IMR-90 (cell line): ENCODE measurements around the gene DND1. TPM values are rescaled to one million over a fixed set of nuclear protein-coding genes. Genes with fewer than 3 reads are reported as not detected.

Source experiments
- ATAC-seq: fragments of 200-7000 bp; cut with Tn5 transposase; 2 replicates; pipeline ENCODE4 v1.9.1; 2020; ENCODE audit warnings: low read depth, mild to moderate bottlenecking, moderate library complexity
- BruUV-seq: library from RNA; stranded (reverse); fragments of 400-500 nt; replicated peaks from 2 replicates; lab custom pipeline; 2021; lab: Mats Ljungman, UMichigan
- CTCF ChIA-PET: fragments of 300-600 bp; formaldehyde crosslinking; extraction: SDS; loops from one replicate; lab custom pipeline; 2021; ENCODE audit warnings: antibody characterized with exemption; lab: Yijun Ruan, JAX
- POLR2A ChIA-PET: fragments of 300-600 bp; sonication (Branson Sonifier 250); formaldehyde crosslinking; loops from one replicate; lab custom pipeline; 2022; ENCODE audit warnings: antibody characterized with exemption; ENCODE audit not compliant: unreplicated experiment; lab: Charles Lee
- DNase-seq: peaks from one replicate; pipeline ENCODE4 v3.0.0; 2013
- H2AFZ ChIP-seq: replicated peaks from 2 replicates; pipeline ENCODE3; 2013; ENCODE audit warnings: low read length, mild to moderate bottlenecking; ENCODE audit not compliant: poor library complexity
- H2AK5ac ChIP-seq: 2 replicates; pipeline ENCODE4 v1.6.1; 2013; ENCODE audit warnings: low read depth, low read length, inconsistent platforms
- H2AK9ac ChIP-seq: replicated peaks from 2 replicates; pipeline ENCODE3; 2013; ENCODE audit warnings: mild to moderate bottlenecking, low read depth, low read length, moderate library complexity; ENCODE audit not compliant: poor library complexity
- H2BK120ac ChIP-seq: 2 replicates; pipeline ENCODE4 v1.6.1; 2013; ENCODE audit warnings: low read depth, low read length, inconsistent platforms
- H2BK15ac ChIP-seq: 3 replicates; pipeline ENCODE4 v1.6.1; 2013; ENCODE audit warnings: low read depth, low read length, inconsistent platforms
- H2BK20ac ChIP-seq: 2 replicates; pipeline ENCODE4 v1.6.1; 2013; ENCODE audit warnings: low read depth, mild to moderate bottlenecking, inconsistent platforms, low read length, moderate library complexity
- H2BK5ac ChIP-seq: 2 replicates; pipeline ENCODE4 v1.6.1; 2013; ENCODE audit warnings: mild to moderate bottlenecking, low read depth, low read length, inconsistent platforms; ENCODE audit not compliant: poor library complexity, severe bottlenecking
- H3K14ac ChIP-seq: replicated peaks from 2 replicates; pipeline ENCODE4 v1.6.1; 2013; ENCODE audit warnings: low read depth, low read length, inconsistent platforms
- H3K18ac ChIP-seq: 2 replicates; pipeline ENCODE4 v1.6.1; 2013; ENCODE audit warnings: low read depth, low read length, control low read depth
- H3K23ac ChIP-seq: 2 replicates; pipeline ENCODE4 v1.6.1; 2013; ENCODE audit warnings: low read depth, low read length, inconsistent platforms
- H3K27ac ChIP-seq: 2 replicates; pipeline ENCODE4 v1.5.1; 2013; ENCODE audit warnings: mild to moderate bottlenecking, control low read depth, low read length; ENCODE audit not compliant: insufficient read depth
- H3K27me3 ChIP-seq: 2 replicates; pipeline ENCODE4 v1.6.1; 2013; ENCODE audit warnings: low read length; ENCODE audit not compliant: control insufficient read depth, insufficient read depth
- H3K36me3 ChIP-seq: 2 replicates; pipeline ENCODE4 v1.6.1; 2013; ENCODE audit warnings: low read length, mixed read lengths; ENCODE audit not compliant: control insufficient read depth, insufficient read depth
- H3K4ac ChIP-seq: 2 replicates; pipeline ENCODE4 v1.6.1; 2013; ENCODE audit warnings: low read depth, low read length, inconsistent platforms
- H3K4me1 ChIP-seq: 2 replicates; pipeline ENCODE4 v1.6.1; 2013; ENCODE audit warnings: low read length, mixed read lengths; ENCODE audit not compliant: control insufficient read depth, insufficient read depth
- H3K4me2 ChIP-seq: 2 replicates; pipeline ENCODE4 v1.6.1; 2013; ENCODE audit warnings: low read depth, mild to moderate bottlenecking, control low read depth, low read length, moderate library complexity
- H3K4me3 ChIP-seq: 2 replicates; pipeline ENCODE4 v1.5.1; 2013; ENCODE audit warnings: low read depth, mild to moderate bottlenecking, control low read depth, low read length, moderate library complexity; ENCODE audit not compliant: insufficient read depth
- H3K56ac ChIP-seq: 2 replicates; pipeline ENCODE4 v1.6.1; 2013; ENCODE audit warnings: low read length, inconsistent platforms; ENCODE audit not compliant: insufficient read depth; ENCODE audit errors: extremely low read depth
- H3K79me1 ChIP-seq, 2 experiments: 2 replicates each; pipeline ENCODE4 v1.6.1; 2013; ENCODE audit warnings: low read length in 2 of 2, inconsistent platforms in 1 of 2, low read depth in 1 of 2
- H3K9ac ChIP-seq: 2 replicates; pipeline ENCODE4 v1.6.1; 2013; ENCODE audit warnings: low read depth, low read length, control low read depth
- H3K9me1 ChIP-seq: 2 replicates; pipeline ENCODE4 v1.6.1; 2013; ENCODE audit warnings: low read length, inconsistent platforms; ENCODE audit not compliant: insufficient read depth
- H3K9me3 ChIP-seq: 2 replicates; pipeline ENCODE4 v1.6.1; 2013; ENCODE audit warnings: low read length; ENCODE audit not compliant: control insufficient read depth, insufficient read depth
- H4K20me1 ChIP-seq: 2 replicates; pipeline ENCODE4 v1.6.1; 2013; ENCODE audit warnings: low read length, inconsistent platforms; ENCODE audit not compliant: insufficient read depth
- H4K5ac ChIP-seq: 2 replicates; pipeline ENCODE4 v1.6.1; 2013; ENCODE audit warnings: mild to moderate bottlenecking, low read depth, low read length, control low read depth
- H4K8ac ChIP-seq, 2 experiments: 2 replicates each; pipeline ENCODE4 v1.6.1; 2013; ENCODE audit warnings: low read depth in 2 of 2, low read length in 2 of 2, control low read depth in 1 of 2, inconsistent platforms in 1 of 2
- H4K91ac ChIP-seq: 2 replicates; pipeline ENCODE4 v1.6.1; 2013; ENCODE audit warnings: low read depth, low read length, inconsistent platforms; ENCODE audit not compliant: insufficient read depth
- BHLHE40 ChIP-seq: fragments of 150-350 bp; IDR thresholded peaks from 2 replicates; pipeline ENCODE4 v1.6.1; 2016; ENCODE audit warnings: mild to moderate bottlenecking, low read depth, low read length
- CEBPB ChIP-seq: IDR thresholded peaks from 2 replicates; pipeline ENCODE4 v1.6.1; 2012; ENCODE audit warnings: low read depth, low read length, improper control_type of control experiment
- CHD1 ChIP-seq: IDR thresholded peaks from 2 replicates; pipeline ENCODE4 v1.6.1; 2012; ENCODE audit warnings: low read depth, low read length, improper control_type of control experiment
- MAFK ChIP-seq: IDR thresholded peaks from 2 replicates; pipeline ENCODE4 v1.6.1; 2012; ENCODE audit warnings: low read depth, low read length, improper control_type of control experiment
- MAZ ChIP-seq: IDR thresholded peaks from 2 replicates; pipeline ENCODE4 v1.6.1; 2012; ENCODE audit warnings: low read depth, mild to moderate bottlenecking, low read length, improper control_type of control experiment, moderate library complexity, borderline replicate concordance
- POLR2A ChIP-seq: IDR thresholded peaks from 2 replicates; pipeline ENCODE4 v1.6.1; 2012; ENCODE audit warnings: mild to moderate bottlenecking, low read depth, low read length
- SMC3 ChIP-seq: fragments of 150-350 bp; IDR thresholded peaks from 2 replicates; pipeline ENCODE4 v1.6.1; 2016; ENCODE audit warnings: low read depth, mild to moderate bottlenecking, antibody characterized with exemption, low read length, moderate library complexity
- WGBS, 2 experiments: methylation state at CpG; one replicate each; pipeline versions ENCODE4 v1.1.5 to v1.1.7; 2013; ENCODE audit warnings: missing lambda C conversion rate in 2 of 2; ENCODE audit not compliant: insufficient read length in 1 of 2; ENCODE audit errors: extremely low coverage in 2 of 2; 5-methylcytosine and 5-hydroxymethylcytosine counted together
- dilution Hi-C: fragments of 300-500 bp; cut with HindIII; formaldehyde crosslinking; loops from one replicate; pipeline ENCODE4 v1.14.3; 2018; ENCODE audit warnings: low sequenced_read_pairs; ENCODE audit not compliant: unreplicated experiment
- in situ Hi-C: fragments of 300-500 bp; cut with MboI; formaldehyde crosslinking; loops from 3 replicates; pipeline ENCODE4 v1.14.3; 2019; ENCODE audit warnings: low sequenced_read_pairs, inconsistent platforms, mixed read lengths
- intact Hi-C: fragments of 100-400 bp; cut with micrococcal nuclease; formaldehyde crosslinking; loops from 2 replicates; pipeline ENCODE4 v1.10.0; 2022
- polyA plus RNA-seq, 3 experiments: library from polyadenylated mRNA; depleted of rRNA; stranded (reverse); fragments of >200 nt; gene quantifications; 2 replicates each; pipeline ENCODE4 v1.2.3, GENCODE V29; 2012; ENCODE audit warnings: low replicate concordance in 1 of 3
- total RNA-seq: library from RNA; depleted of rRNA; stranded (reverse); fragments of >200 nt; gene quantifications from 2 replicates; pipeline ENCODE4 v1.2.3, GENCODE V29; 2012
- TF ChIP-seq, protein P1 (sequence below): conservative IDR thresholded peaks from 2 replicates; pipeline ENCODE4 v1.5.1; 2012; ENCODE audit warnings: mild to moderate bottlenecking, low read depth, low read length, improper control_type of control experiment

DND1 gene
- total and polyA plus RNA-seq, 2 of the 4 experiments (the other 2 are of a cell fraction), result under 0.01 to 0.67 TPM

DNA sequence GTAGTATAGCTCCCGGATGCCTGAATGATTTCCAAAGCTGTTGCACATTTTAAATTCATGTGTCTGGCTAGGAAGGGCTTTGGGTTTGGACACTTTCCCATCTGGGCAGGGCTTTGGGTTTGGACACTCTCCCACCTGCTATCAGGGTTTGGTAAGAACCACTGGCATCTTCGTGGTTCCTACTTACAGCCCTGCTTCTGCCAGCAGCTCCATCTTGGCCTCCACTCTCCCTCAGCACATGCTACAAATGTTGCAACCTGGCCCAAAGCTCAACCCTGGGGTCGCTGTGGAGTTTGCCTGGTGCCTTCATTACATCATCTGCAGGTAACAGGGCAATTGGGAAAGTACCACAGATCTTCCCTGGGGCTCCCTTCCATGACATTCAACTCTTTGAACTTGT is 30.7 kb downstream of the DND1 start:
- in situ Hi-C loops (no loop called here), dilution Hi-C loops (no loop called here), intact Hi-C loops (no loop called here)
- no peak overlapping the region for H2BK5ac ChIP-seq
- H3K27me3 ChIP-seq, result no peaks in the 10 kb centered on the region
- ChIA-PET CTCF (no interaction called here), POLR2A (no interaction called here)
- H2AK5ac ChIP-seq, result no peak overlapping the region
- no peak overlapping the region for H2BK15ac ChIP-seq
- no peak overlapping the region for H2AK9ac ChIP-seq
- no peak overlapping the region for H3K4me2 ChIP-seq
- DNase-seq (peak; percentile 45), ATAC-seq (no peak)
- peaks cover 24% of the 10 kb centered on the region for H3K36me3 ChIP-seq
- TF ChIP-seq MAZ (no peak), POLR2A (no peak), SMC3 (no peak), BHLHE40 (no peak), CHD1 (no peak), MAFK (no peak), CEBPB (no peak)
- TF ChIP-seq, protein P1, sequence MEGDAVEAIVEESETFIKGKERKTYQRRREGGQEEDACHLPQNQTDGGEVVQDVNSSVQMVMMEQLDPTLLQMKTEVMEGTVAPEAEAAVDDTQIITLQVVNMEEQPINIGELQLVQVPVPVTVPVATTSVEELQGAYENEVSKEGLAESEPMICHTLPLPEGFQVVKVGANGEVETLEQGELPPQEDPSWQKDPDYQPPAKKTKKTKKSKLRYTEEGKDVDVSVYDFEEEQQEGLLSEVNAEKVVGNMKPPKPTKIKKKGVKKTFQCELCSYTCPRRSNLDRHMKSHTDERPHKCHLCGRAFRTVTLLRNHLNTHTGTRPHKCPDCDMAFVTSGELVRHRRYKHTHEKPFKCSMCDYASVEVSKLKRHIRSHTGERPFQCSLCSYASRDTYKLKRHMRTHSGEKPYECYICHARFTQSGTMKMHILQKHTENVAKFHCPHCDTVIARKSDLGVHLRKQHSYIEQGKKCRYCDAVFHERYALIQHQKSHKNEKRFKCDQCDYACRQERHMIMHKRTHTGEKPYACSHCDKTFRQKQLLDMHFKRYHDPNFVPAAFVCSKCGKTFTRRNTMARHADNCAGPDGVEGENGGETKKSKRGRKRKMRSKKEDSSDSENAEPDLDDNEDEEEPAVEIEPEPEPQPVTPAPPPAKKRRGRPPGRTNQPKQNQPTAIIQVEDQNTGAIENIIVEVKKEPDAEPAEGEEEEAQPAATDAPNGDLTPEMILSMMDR, result no peak
- BruUV-seq, result no TSS peak
- H3K18ac ChIP-seq, result no peak overlapping the region
- H4K20me1 ChIP-seq, result no peaks in the 10 kb centered on the region
- H4K5ac ChIP-seq, result no peak overlapping the region
- H3K27ac ChIP-seq, result no peak overlapping the region
- H3K23ac ChIP-seq, result no peak overlapping the region
- H2AFZ ChIP-seq, result no peak overlapping the region
- H4K91ac ChIP-seq, result no peak overlapping the region
- peaks cover 17 to 42% of the 10 kb centered on the region in 2 experiments for H3K79me1 ChIP-seq
- no peak overlapping the region for H4K8ac ChIP-seq
- no peak overlapping the region for H3K4me3 ChIP-seq
- H3K4me1 ChIP-seq, result peaks cover 6% of the 10 kb centered on the region
- H3K9me3 ChIP-seq, result no peaks in the 10 kb centered on the region
- no peak overlapping the region for H2BK120ac ChIP-seq
- no peak overlapping the region for H3K9ac ChIP-seq
- H2BK20ac ChIP-seq, result no peak overlapping the region
- H3K9me1 ChIP-seq, result peaks cover 7% of the 10 kb centered on the region
- no peak overlapping the region for H3K14ac ChIP-seq
- H3K4ac ChIP-seq, result no peak overlapping the region
- WGBS, 2 experiments, result no CpG with 5 or more reads among the region's 3 CpGs
- H3K56ac ChIP-seq, result no peak overlapping the region
